Activated T-cell treated with anti-CD3 and anti-CD28 coated beads, Interleukin-2, amount 50 U/mL, for 1 hour (primary cell): ENCODE data around the gene IGDCC3.

Source experiments
- DNase-seq: peaks from one replicate; pipeline ENCODE4 v3.0.0-alpha.2; 2020

The IGDCC3 gene

GRCh38 chr15:65386376-65386775, 8.6 kb upstream of the IGDCC3 start:
- DNase-seq = no peak

GRCh38 chr15:65385870-65386258, 8.1 kb upstream of the IGDCC3 start:
- no peak for DNase-seq

GRCh38 chr15:65384895-65385869, 7.4 kb upstream of the IGDCC3 start:
- DNase-seq = peak; percentile 80

GRCh38 chr15:65384505-65384894, 6.7 kb upstream of the IGDCC3 start:
- DNase-seq = no peak

GRCh38 chr15:65383991-65384390, 6.2 kb upstream of the IGDCC3 start:
- no peak for DNase-seq

GRCh38 chr15:65383456-65383855, 5.7 kb upstream of the IGDCC3 start:
- no peak for DNase-seq

GRCh38 chr15:65382921-65383320, 5.1 kb upstream of the IGDCC3 start:
- no peak for DNase-seq

GRCh38 chr15:65382146-65382491, 4.3 kb upstream of the IGDCC3 start:
- no peak for DNase-seq

GRCh38 chr15:65381445-65382145, 3.8 kb upstream of the IGDCC3 start:
- DNase-seq = no peak

- DNase-seq = no peak
These were observed 2.2 kb upstream of the IGDCC3 start for GRCh38 chr15:65379986-65380385.

GRCh38 chr15:65377105-65377975, 462 bp downstream of the IGDCC3 start:
- no peak for DNase-seq

- no peak for DNase-seq
These were observed 1.1 kb downstream of the IGDCC3 start for GRCh38 chr15:65376767-65377104.

- no peak for DNase-seq
These were observed 1.8 kb downstream of the IGDCC3 start for GRCh38 chr15:65375871-65376607.

- no peak for DNase-seq
These were observed 2.9 kb downstream of the IGDCC3 start for GRCh38 chr15:65374821-65375401.

- no peak for DNase-seq
These were observed 3.5 kb downstream of the IGDCC3 start for GRCh38 chr15:65374334-65374733.

- no peak for DNase-seq
These were observed 4.6 kb downstream of the IGDCC3 start for GRCh38 chr15:65373163-65373651.

- no peak for DNase-seq
These were observed 5.1 kb downstream of the IGDCC3 start for GRCh38 chr15:65372787-65373067.

GRCh38 chr15:65371976-65372786, 5.6 kb downstream of the IGDCC3 start:
- DNase-seq = no peak

GRCh38 chr15:65370885-65371284, 6.9 kb downstream of the IGDCC3 start:
- DNase-seq = no peak

- DNase-seq = no peak
These were observed 8.2 kb downstream of the IGDCC3 start for GRCh38 chr15:65369651-65370050.

GRCh38 chr15:65369212-65369547, 8.6 kb downstream of the IGDCC3 start:
- no peak for DNase-seq
